HepG2 (cell line): ENCODE results near the gene SLC1A2. TPM values are rescaled to one million over a fixed set of nuclear protein-coding genes. Genes with fewer than 3 reads are reported as not detected.

Source experiments
- ATAC-seq: fragments of 200-7000 bp; cut with Tn5 transposase; 3 replicates; pipeline ENCODE4 v1.9.1; 2020; ENCODE audit warnings: mild to moderate bottlenecking, moderate library complexity
- BruUV-seq: library from RNA; stranded (reverse); fragments of 400-500 nt; replicated peaks from 2 replicates; lab custom pipeline; 2021; lab: Mats Ljungman, UMichigan
- CTCF ChIA-PET: fragments of 300-600 bp; formaldehyde crosslinking; extraction: SDS; loops from one replicate; lab custom pipeline; 2021; ENCODE audit warnings: low total read pairs, inconsistent platforms, low intra/inter-chr PET ratio; lab: Yijun Ruan, JAX
- POLR2A ChIA-PET: fragments of 350-600 bp; sonication (Branson Sonifier 250); formaldehyde crosslinking; loops from one replicate; lab custom pipeline; 2020; ENCODE audit warnings: antibody characterized with exemption, inconsistent platforms; lab: Yijun Ruan, JAX
- DNase-seq: peaks from one replicate; pipeline ENCODE4 v3.0.0-alpha.2; 2015; ENCODE audit warnings: low spot score
- FAIRE-seq: peaks from 3 replicates; lab custom pipeline; 2011; peaks lifted over from hg19 to GRCh38; lab: Jason Lieb, UNC
- H2AFZ ChIP-seq: one replicate; pipeline ENCODE4 v1.6.1; 2011; ENCODE audit warnings: low read length, inconsistent platforms
- H3K27ac ChIP-seq: fragments of 300-600 bp; 3 replicates; pipeline ENCODE4 v1.8.0; 2011; ENCODE audit warnings: mixed run types, mild to moderate bottlenecking, mixed read lengths, low read length, inconsistent platforms; ENCODE audit not compliant: insufficient read depth; ENCODE audit errors: extremely low read length
- H3K27me3 ChIP-seq, 2 experiments: fragments of 200-600 bp in 1 of 2; 2 replicates in 1 of 2; 3 replicates in 1 of 2; pipeline versions ENCODE4 v1.6.0 to v1.8.0; 2011; ENCODE audit warnings: low read length in 2 of 2, mild to moderate bottlenecking in 2 of 2, moderate library complexity in 2 of 2, inconsistent platforms in 1 of 2; ENCODE audit not compliant: insufficient read depth in 2 of 2, control insufficient read depth in 1 of 2
- H3K36me3 ChIP-seq, 2 experiments: fragments of 200-600 bp in 1 of 2; replicated peaks in 1 of 2; 2 replicates in 1 of 2; 3 replicates in 1 of 2; pipeline versions ENCODE4 v1.5.1 to v1.8.0; 2011; ENCODE audit warnings: low read length in 2 of 2, inconsistent platforms in 1 of 2; ENCODE audit not compliant: insufficient read depth in 2 of 2, control insufficient read depth in 1 of 2
- H3K4me1 ChIP-seq: 2 replicates; pipeline ENCODE4 v1.5.1; 2012; ENCODE audit warnings: low read length, inconsistent platforms; ENCODE audit not compliant: insufficient read depth
- H3K4me2 ChIP-seq: 2 replicates; pipeline ENCODE4 v1.6.0; 2011; ENCODE audit warnings: low read depth, low read length, inconsistent platforms
- H3K4me3 ChIP-seq, 3 experiments: fragments of 200-600 bp in 1 of 3; sonication (generic), shearing (Covaris generic) in 1 of 3; replicated peaks in 1 of 3; 2 replicates each; pipeline ENCODE4 v1.5.1; 2011 to 2016; ENCODE audit warnings: low read length in 3 of 3, inconsistent platforms in 2 of 3, low read depth in 2 of 3, mild to moderate bottlenecking in 2 of 3, control low read depth in 1 of 3, mixed read lengths in 1 of 3; ENCODE audit not compliant: insufficient read depth in 1 of 3
- H3K79me2 ChIP-seq: one replicate; pipeline ENCODE4 v1.6.1; 2011; ENCODE audit warnings: low read length, inconsistent platforms; ENCODE audit not compliant: insufficient read depth
- H3K9ac ChIP-seq: 2 replicates; pipeline ENCODE4 v1.6.0; 2011; ENCODE audit warnings: mild to moderate bottlenecking, low read depth, low read length, inconsistent platforms; ENCODE audit not compliant: insufficient read depth
- H3K9me3 ChIP-seq: 2 replicates; pipeline ENCODE4 v1.5.1; 2012; ENCODE audit warnings: mild to moderate bottlenecking, low read length
- H4K20me1 ChIP-seq: 2 replicates; pipeline ENCODE4 v1.6.0; 2011; ENCODE audit warnings: inconsistent platforms, mild to moderate bottlenecking, low read length, moderate library complexity; ENCODE audit not compliant: insufficient read depth
- DPF2 ChIP-seq: sonication (generic); formaldehyde crosslinking; IDR thresholded peaks from 2 replicates; pipeline ENCODE4 v1.4.0; 2020; ENCODE audit warnings: mild to moderate bottlenecking, low read depth, missing genetic modification reagents, borderline replicate concordance
- GLI4 ChIP-seq: sonication (generic); formaldehyde crosslinking; IDR thresholded peaks from 2 replicates; pipeline ENCODE4 v1.5.1; 2020; ENCODE audit warnings: missing genetic modification reagents, mild to moderate bottlenecking, moderate library complexity, borderline replicate concordance
- KDM5A ChIP-seq: fragments of 200-600 bp; sonication (generic); IDR thresholded peaks from 2 replicates; pipeline ENCODE4 v1.7.0; 2018; ENCODE audit warnings: antibody characterized with exemption, mild to moderate bottlenecking, low read length, borderline replicate concordance
- NBN ChIP-seq: fragments of 450-650 bp; conservative IDR thresholded peaks from 2 replicates; pipeline ENCODE4 v1.6.1; 2017
- NFKBIZ ChIP-seq: IDR thresholded peaks from 2 replicates; pipeline ENCODE4 v1.6.1; 2018; ENCODE audit warnings: missing genetic modification reagents, missing compliant biosample characterization
- NR2F2 ChIP-seq: IDR thresholded peaks from 2 replicates; pipeline ENCODE4 v1.6.1; 2012; ENCODE audit warnings: low read depth, inconsistent platforms, borderline replicate concordance
- RELA ChIP-seq: sonication (generic); formaldehyde crosslinking; IDR thresholded peaks from 2 replicates; pipeline ENCODE4 v1.4.0; 2020; ENCODE audit warnings: missing genetic modification reagents
- SKI ChIP-seq: fragments of 450-650 bp; IDR thresholded peaks from one replicate; pipeline ENCODE4 v1.6.1; 2018; ENCODE audit warnings: mild to moderate bottlenecking; ENCODE audit not compliant: partially characterized antibody
- YEATS4 ChIP-seq: sonication (generic); formaldehyde crosslinking; IDR thresholded peaks from 2 replicates; pipeline ENCODE4 v1.4.0; 2020; ENCODE audit warnings: missing genetic modification reagents, borderline replicate concordance
- ZBTB26 ChIP-seq: IDR thresholded peaks from 2 replicates; pipeline ENCODE4 v1.6.1; 2016; ENCODE audit warnings: missing compliant biosample characterization, missing genetic modification reagents, borderline replicate concordance
- ZNF124 ChIP-seq: sonication (generic); formaldehyde crosslinking; IDR thresholded peaks from 2 replicates; pipeline ENCODE4 v1.4.0; 2020; ENCODE audit warnings: missing genetic modification reagents
- ZNF138 ChIP-seq: sonication (generic); formaldehyde crosslinking; IDR thresholded peaks from 2 replicates; pipeline ENCODE4 v1.5.0; 2020; ENCODE audit warnings: mild to moderate bottlenecking, low read depth, missing genetic modification reagents
- ZNF280B ChIP-seq: sonication (generic); formaldehyde crosslinking; IDR thresholded peaks from 2 replicates; pipeline ENCODE4 v1.5.0; 2020; ENCODE audit warnings: missing genetic modification reagents, mild to moderate bottlenecking, borderline replicate concordance
- ZNF34 ChIP-seq: sonication (generic); formaldehyde crosslinking; IDR thresholded peaks from 2 replicates; pipeline ENCODE4 v1.4.0; 2020; ENCODE audit warnings: mild to moderate bottlenecking, missing genetic modification reagents, borderline replicate concordance
- ZNF512B ChIP-seq: sonication (generic); formaldehyde crosslinking; IDR thresholded peaks from 2 replicates; pipeline ENCODE4 v1.5.1; 2020; ENCODE audit warnings: missing genetic modification reagents, mild to moderate bottlenecking, borderline replicate concordance
- ZNF567 ChIP-seq: sonication (generic); formaldehyde crosslinking; IDR thresholded peaks from 2 replicates; pipeline ENCODE4 v1.8.1; 2023; ENCODE audit warnings: mild to moderate bottlenecking, missing genetic modification reagents, borderline replicate concordance
- ZNF784 ChIP-seq: sonication (generic); formaldehyde crosslinking; IDR thresholded peaks from 2 replicates; pipeline ENCODE4 v1.5.1; 2020; ENCODE audit warnings: missing genetic modification reagents, mild to moderate bottlenecking, borderline replicate concordance
- WGBS: methylation state at CpG from one replicate; pipeline ENCODE4 v1.1.6; 2017; ENCODE audit warnings: low lambda C conversion rate; 5-methylcytosine and 5-hydroxymethylcytosine counted together
- in situ Hi-C: cut with HindIII; loops from 2 replicates; pipeline ENCODE4 v1.10.0; 2017; ENCODE audit warnings: low pct_unique_long_range_greater_than_20kb; ENCODE audit not compliant: extremely low pct_ligation_motif_present
- intact Hi-C: fragments of 100-400 bp; cut with micrococcal nuclease; formaldehyde crosslinking; loops from one replicate; pipeline ENCODE4 v1.10.0; 2022; ENCODE audit not compliant: unreplicated experiment
- polyA plus RNA-seq, 8 experiments: library from polyadenylated mRNA; depleted of rRNA in 3 of 8; stranded (reverse) in 7 of 8; unstranded in 1 of 8; fragments of >200 nt; fragmentation: Illumina TruSeq in 4 of 8; extraction: Trizol in 4 of 8; gene quantifications; 2 replicates each; pipeline versions ENCODE4 v1.2.1 to v1.2.3, GENCODE V29; 2011 to 2016; ENCODE audit warnings: low read depth in 4 of 8, missing spikeins in 1 of 8, mixed read lengths in 1 of 8; ENCODE audit not compliant: insufficient read depth in 1 of 8
- total RNA-seq, 5 experiments: library from RNA; depleted of rRNA; stranded (reverse); fragments of >200 nt; fragmentation: Illumina TruSeq; extraction: Trizol; gene quantifications; 2 replicates each; pipeline ENCODE4 v1.2.3, GENCODE V29; 2016; ENCODE audit warnings: low read depth in 1 of 5

The SLC1A2 gene
- total and polyA plus RNA-seq, 2 of the 13 experiments (the other 11 are each of a cell fraction or from before 2014, with no cell fraction given): 23.2 to 43.2 TPM

- TF ChIP-seq ZNF784 (no peak), ZNF567 (no peak), DPF2 (no peak), ZNF512B (no peak), NR2F2 (no peak)
These were observed 172.6 kb downstream of the SLC1A2 start (continued) for GRCh38 chr11:35246745-35247144.

- H3K27me3 ChIP-seq: no peaks in the 10 kb centered on the region; a peak in 1 of 5 replicates
- in situ Hi-C loops: no loop called here
- BruUV-seq: no TSS peak
- POLR2A ChIA-PET: no interaction called here
- CTCF ChIA-PET: no interaction called here
- H3K9me3 ChIP-seq: no peaks in the 10 kb centered on the region
- H3K36me3 ChIP-seq: no peaks in the 10 kb centered on the region
- H3K4me1 ChIP-seq: peaks cover 8% of the 10 kb centered on the region
- H3K4me3 ChIP-seq: no peak overlapping the region
- WGBS: 0% methylated on average over 1 of the region's 1 CpG
- intact Hi-C loops: no loop called here
- no peak for DNase-seq
- no peak overlapping the region for H2AFZ ChIP-seq
- no peak for FAIRE-seq
- no peak overlapping the region for H3K4me2 ChIP-seq
- no peak overlapping the region for H3K27ac ChIP-seq
- ATAC-seq: no peak
- no peaks in the 10 kb centered on the region for H3K79me2 ChIP-seq
- H4K20me1 ChIP-seq: no peaks in the 10 kb centered on the region
- no peak overlapping the region for H3K9ac ChIP-seq
- no peak for TF ChIP-seq SKI
- TF ChIP-seq NFKBIZ (CRISPR knock-in tag): no peak
- TF ChIP-seq ZNF280B: no peak
- TF ChIP-seq GLI4 (CRISPR knock-in tag): no peak
- no peak for TF ChIP-seq NBN
- no peak for TF ChIP-seq YEATS4 (CRISPR knock-in tag)
- TF ChIP-seq RELA (CRISPR knock-in tag): no peak
- TF ChIP-seq ZNF138 (CRISPR knock-in tag): no peak
- no peak for TF ChIP-seq KDM5A
- no peak for TF ChIP-seq ZNF124 (CRISPR knock-in tag)
- TF ChIP-seq ZBTB26: no peak
- no peak for TF ChIP-seq ZNF34 (CRISPR knock-in tag)
These were observed 173.6 kb downstream of the SLC1A2 start for GRCh38 chr11:35245786-35246185.
